GM18517 (cell line): ENCODE measurements around the gene ABHD13.
"Not testable (repeated sequence)": the region's sequence is repeated elsewhere in the genome, so short reads cannot be mapped to it uniquely, and the experiment has no call there.

Experiments used
- ATAC-seq: cut with Tn5 transposase; IDR thresholded peaks from one replicate; pipeline ENCODE4 v1.9.1; 2021; ENCODE audit warnings: mild to moderate bottlenecking, moderate library complexity; ENCODE audit not compliant: unreplicated experiment

Gene ABHD13

DNA sequence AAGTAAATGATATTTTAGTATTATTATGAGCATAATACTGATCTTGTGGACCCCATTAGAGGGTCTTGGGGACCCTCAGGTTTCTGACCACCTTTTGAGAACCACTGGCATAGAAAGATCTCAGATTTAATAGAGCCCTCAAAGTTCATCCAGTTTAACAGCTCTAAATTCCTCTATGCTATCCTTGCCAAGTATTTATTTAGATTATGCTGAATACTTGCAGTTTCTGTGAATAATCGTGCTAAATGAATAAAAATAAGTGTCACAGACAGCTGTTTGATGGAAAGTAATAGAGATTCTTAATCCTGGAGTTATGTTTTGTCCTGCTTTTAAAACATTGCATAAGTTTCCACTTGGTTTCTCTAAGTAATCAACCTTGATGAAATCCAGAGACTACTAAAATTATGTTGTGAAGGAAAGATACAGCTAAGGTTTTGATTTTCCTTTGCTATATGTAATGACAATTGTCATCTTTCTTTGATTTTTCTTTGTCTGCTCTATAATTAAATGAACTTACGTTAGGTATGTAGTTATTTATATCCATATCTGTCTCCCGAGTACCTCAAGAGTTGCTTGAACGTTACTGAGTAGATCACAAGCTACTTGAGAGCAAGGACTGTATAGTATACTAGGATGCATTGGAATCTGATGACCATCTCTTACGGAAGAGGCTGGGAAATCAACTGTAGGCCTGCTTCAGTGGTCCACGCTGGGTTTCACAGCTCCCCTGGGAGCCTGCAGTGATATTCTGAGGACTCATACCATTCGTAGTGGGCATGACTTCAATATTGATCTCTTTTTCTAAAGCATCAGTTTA is 5.7 kb downstream of the ABHD13 start:
- ATAC-seq = no peak

DNA sequence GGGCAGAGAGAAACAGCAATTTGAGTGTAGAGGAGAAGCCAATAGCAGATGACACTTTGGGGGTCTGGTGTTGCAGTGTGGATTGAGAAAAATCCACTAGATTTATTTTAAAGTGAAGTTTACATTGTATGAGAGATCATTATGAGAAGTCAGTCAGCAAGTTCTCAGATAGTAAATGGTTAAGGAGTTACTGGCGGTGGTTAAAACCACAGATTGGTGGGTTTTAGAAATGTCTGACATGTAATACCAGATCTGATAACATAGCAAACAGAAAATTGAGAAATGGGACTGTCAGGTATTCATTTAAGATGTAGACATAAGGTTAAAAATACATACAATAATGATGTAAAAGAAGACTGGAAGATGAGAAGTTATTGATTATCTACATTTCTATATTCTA is 7.2 kb downstream of the ABHD13 start:
- no peak for ATAC-seq

DNA sequence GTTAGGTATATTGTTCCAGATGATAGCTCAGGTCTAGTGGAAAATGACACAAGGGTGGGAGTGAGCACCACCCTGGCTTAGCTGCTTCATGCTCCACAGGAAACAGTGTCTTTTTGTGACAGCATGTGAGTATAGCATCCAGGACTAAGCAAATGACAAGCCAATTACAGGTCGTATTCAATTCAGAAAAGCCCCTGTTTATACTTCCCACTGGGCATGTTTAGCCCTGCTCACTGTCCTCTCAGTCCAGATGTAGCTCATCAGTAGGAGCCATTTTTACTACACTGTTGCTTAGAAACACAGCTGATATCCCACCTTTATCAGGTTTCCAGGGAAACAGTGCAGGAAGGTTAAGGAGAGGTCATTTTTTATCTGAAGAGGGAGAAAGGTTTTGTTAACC is 8.0 kb downstream of the ABHD13 start:
- no peak for ATAC-seq

DNA sequence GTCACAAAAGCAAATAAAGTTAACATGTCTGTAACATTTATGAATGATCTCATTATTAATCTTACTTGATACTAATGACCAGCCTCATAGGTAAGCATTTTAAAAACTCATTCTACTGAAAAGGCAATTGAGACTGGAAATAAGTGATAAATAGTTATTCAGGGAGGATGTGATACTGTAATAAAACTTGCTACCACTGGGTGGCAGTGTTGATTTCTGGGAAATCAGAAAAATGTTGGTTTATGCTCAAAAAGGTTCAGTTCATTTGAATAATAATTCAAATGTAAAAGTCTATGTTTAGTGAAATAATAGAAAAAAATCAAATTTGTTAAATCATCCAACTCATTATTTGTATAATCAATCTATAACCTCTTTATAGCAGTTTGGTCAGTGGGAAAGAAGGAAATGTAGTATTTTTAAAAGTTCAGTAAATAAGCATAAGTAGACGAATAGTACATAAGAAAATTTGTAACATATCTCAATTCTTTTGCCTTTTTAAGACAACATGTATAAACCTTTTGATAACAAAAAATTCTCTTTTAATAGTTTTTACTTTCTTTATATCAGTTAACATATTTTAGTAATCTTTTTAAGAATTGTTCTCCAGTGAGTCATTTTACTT is 9.6 kb downstream of the ABHD13 start:
- ATAC-seq = peak; percentile 53

DNA sequence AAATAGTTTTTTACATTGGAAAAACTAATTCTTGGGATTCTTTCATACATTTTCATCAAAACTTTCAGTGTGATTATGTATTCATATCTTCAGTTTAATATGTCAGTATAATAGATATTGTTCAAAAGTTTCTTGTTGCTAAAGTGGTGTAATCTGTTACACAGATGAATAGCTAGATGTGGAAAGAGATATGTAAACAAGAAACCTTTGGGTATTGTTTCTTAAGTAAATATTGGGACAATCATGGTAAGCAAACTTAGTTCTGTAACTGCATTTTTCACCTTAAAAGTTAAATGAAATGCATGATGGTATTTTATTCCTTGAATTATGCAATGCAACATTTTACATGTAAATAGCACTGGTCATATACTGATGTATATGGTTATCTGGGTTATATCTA is 12.2 kb downstream of the ABHD13 start:
- ATAC-seq = no peak

DNA sequence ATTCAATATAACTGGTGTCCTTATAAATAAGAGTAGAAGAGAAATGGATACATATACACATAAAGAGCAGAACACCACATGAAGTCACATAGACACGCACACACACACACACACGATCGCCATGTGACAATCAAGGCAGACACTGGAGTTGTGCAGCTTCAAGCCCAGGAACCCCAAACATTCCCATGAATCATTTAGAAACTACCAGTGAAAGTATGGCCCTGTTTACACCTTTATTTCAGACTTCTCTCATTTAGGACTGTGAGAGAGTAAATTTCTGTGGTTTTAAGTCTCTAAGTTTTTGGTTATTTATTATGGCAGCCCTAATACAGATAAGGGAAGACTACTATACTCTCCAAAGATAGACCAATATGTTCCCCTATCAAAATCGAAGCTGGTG is 31.0 kb downstream of the ABHD13 start:
- no peak for ATAC-seq

DNA sequence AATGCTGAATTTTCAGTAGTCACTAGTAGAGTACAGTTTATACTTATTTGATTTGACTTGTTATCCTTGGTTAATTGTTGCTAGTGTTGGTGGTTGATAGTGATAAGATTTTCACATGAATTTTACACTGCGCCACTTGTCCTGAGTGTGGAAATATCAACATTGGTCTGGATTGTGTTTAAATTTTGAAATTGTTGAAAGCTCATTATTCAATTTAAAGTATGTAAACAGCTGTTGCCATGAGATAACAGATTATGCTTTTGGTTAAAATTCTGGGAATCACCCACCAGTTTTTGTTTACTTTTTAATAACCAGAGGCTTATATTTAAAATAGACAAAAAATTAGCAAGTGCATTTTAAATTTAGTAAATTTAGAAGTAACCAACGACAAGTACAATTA is 39.1 kb downstream of the ABHD13 start:
- no peak for ATAC-seq

DNA sequence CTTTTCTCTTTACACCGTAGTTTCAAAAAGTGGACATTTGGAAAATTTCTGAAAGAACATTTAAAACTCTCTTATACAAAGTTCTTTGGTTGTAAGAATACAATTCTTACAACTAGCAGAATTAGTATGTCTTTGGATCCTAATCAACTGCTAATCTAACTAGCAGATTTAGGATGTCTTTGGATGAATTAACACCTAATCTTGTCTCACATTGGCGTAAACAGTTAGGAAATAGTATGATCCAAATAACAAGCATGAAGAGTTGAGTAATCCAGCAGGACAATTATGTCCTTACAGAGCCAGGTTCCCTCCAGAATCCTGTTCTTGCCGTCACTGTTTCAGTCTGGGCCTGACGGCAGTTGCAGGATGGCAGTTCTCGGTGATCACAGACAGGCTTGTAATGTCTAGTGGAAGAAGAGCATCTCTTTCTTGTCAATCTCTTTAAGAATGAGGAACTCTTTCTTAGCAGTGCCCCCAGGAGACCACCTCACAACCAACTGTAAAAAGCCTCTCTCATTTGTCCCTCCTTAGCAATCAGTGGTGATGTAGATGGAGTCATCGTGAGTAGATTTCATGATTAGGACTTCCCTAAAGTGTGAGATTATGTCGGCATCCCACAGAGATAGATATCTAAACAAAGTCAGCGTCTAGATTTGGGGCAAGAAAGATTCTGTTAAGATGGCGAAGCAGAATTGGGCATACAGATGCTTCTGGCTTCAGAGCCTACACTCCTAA is 45.6 kb downstream of the ABHD13 start:
- no peak for ATAC-seq

DNA sequence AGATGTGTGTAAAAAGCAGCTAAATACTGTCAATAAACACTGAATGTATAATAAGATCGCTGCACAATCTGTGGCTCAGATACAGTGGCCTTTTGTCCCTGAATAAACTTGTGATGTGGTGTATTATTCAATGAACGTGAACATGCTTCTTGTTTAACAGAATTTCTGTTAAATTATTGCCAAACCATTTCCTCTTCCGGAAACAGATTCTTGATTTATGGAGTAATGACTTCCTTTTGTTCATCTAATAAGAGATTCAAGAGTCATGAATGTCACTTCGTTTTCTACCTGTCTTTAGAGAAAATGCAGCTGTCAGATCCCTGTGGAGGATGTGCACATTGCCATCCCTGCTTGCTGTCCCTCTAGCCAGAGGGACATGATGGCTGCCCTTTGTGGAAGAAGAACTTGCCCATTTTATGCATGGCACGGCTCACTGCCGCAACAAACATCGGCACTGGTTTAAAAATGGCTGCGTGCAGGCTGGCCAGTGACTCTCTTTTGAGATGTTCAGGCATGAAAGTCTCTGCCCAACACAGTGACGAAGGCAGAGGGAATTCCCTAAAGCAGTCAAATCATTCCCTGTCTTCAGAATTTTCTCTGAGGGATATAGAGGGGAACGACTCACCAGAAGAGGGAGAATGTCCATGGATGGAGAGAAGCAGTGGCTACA is 48.3 kb downstream of the ABHD13 start:
- ATAC-seq = no peak

DNA sequence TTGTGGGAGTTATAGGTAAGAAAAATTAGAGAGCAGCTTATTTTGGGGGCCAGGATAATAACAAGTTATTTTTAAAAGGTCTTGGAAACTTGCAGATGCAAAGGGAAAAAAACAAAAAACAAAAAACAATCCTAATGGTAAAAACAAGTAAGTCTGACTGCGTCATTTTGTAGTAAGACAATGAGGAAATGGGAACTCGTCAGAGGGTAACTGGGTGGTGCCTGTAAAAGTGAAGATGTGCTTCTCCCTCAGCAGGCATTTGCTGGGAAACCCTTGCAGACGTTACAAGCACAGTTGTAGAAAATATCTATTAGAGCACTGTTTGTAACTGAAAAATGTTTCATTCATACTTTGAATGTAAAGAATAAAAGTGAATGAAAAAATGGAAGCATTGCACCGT is 49.2 kb downstream of the ABHD13 start:
- no peak for ATAC-seq

DNA sequence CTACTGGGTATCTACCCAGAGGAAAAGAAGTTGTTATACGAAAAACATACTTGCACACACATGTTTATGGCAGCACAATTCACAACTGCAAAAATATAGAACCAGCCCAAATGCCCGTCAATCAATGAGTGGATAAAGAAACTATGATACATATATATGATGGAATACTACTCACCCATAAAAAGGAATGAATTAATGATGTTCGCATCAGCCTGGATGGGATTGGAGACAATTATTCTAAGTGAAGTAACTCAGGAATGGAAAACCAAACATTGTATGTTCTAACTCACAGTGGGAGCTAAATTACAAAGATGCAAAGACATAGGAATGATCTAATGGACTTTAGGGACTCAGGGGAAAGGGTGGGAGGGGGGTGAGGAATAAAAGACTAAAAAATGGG is 49.7 kb downstream of the ABHD13 start:
- ATAC-seq = not testable (repeated sequence)

DNA sequence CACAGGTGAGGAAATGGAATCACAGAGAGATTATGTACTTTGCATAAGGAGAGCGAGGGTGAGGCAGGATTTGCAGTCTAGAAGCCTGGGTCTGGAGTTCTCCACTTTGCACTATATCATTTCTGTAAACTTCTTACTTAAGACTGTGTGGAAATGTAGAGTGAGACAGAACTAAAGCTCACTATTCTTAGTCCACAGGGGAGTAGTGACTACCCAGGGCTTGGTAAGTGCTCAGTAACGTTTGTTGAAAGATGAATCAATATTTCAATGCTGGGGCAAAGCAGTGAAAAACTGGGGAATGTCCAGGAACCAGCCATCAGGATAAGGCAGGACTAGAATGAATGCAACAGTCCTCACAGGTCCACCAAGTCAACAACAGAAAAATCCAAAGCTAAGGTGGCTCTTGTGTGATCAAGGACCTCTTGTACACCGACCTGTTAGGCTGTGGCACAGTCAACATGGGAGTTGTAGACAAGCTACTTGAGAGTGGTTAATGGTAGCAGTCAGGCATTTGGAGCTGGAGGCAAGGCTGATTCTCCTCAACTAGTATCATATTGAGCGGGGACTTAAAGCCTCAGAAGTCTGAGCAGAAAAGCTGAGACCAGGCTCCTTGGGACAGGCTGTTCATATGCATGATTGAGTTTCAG is 50.4 kb downstream of the ABHD13 start:
- ATAC-seq = no peak

DNA sequence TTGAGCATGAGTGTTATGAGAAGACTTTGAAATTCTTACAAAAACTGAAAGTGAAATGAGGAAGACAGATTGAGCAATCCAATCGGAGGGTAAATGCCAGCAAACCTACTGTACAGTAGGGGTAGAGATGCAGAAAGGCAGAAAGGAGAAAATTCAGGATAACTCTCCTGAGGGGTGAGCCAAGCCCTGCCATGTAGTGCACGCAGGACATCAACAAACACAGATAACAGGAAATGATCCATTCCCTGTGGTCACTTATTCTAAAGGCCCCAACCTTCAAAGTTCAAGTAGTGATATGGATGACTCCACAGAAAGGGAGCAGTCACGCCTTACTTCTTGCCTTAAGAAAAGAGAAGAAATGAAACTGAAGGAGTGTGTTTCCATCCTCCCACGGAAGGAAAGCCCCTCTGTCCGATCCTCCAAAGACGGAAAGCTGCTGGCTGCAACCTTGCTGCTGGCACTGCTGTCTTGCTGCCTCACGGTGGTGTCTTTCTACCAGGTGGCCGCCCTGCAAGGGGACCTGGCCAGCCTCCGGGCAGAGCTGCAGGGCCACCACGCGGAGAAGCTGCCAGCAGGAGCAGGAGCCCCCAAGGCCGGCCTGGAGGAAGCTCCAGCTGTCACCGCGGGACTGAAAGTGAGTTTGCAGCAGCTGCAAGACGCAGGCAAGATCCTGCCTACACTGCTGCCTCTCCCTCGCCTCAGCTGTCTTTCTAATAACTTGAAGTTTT is 51.6 kb downstream of the ABHD13 start, which contains the start of gene TNFSF13B:
TSS of gene TNFSF13B (plus strand) at position 118 of the 728 bp plus-strand sequence. CDS start at position 296, 178 bp downstream.
- ATAC-seq = peak; percentile 68

DNA sequence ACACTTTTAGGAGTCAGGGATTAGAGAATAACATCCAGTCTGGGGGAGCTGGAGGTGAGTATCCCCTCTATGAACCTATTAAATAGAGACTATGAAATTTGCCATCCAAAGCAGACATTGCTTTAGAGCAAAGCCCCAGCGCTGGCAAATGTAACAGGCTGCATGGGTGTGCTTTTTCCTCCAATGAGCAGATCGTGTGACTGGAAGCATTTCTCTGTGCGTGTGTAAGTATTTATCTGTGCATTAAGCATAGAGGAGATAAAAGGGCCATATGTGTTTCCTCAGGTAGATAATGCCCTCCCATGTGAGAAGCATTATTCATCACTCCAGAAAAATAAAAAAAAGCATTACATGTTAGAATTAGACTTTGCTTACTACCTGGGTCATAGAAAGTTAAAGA is 52.2 kb downstream of the ABHD13 start:
- peak; percentile 15 for ATAC-seq

DNA sequence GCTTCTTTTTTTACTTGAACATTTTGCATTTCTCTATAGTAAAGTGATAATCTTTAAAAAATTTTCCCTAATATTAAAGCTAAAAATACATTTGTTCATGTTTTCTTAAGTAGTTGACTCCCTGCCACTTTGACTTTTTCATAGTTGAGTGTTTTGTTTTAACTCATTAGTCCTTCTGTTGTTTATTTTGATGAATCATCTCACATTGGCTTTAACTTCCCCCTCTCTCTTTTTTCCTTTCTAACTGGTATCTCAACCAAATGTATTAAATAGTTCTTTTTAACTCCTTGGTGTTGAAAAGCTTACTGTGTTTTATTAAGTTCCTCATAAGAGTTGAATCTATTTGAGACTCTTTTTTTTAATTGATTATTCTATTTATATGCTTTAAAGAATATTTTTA is 54.1 kb downstream of the ABHD13 start:
- ATAC-seq = no peak

DNA sequence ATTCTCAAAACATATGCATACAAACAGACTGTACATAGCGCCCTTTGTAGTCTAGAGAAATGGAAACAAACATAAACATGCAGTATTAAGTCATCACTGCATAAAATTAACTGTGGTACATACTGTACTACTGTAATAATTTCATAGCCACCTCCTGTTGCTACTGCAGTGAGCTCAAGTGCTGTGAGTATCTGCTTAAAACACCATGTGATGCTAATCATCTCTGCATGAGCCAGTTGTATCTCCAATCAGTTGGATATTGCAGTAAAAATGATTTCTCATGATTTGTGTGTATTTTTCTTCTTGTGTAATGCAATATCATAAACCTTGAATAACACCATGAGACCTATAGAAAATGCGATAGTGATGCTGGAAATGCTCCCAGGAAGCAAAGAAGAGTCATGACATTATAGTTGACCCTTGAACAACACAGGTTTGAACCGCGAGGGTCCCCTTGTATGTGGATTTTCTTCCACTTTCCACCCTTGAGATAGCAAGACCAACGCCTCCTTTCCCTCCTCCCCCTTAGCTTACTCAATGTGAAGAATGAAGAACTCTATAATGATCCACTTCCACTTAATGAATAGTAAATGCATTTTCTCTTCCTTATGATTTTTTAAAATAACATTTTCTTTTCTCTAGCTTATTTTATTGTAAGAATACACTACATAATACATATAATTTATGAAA is 55.4 kb downstream of the ABHD13 start:
- ATAC-seq = no peak

DNA sequence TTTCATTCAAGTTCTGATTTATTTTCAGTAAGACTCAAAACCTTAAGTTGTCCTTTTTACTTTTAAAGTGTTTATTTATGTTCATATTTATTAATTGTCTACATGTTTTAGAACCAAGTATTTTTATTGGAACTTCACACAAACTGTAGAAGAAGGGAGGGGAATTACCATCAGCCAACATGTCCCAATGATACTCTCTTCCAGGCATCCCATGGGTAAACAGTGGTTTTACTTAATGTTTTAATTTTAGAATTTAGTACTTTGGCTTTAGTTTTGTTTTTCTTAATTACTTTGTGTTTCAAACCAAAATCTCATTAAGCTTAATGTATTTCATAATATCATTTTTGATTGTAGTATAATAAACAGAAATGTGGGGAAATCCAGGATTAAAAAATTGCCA is 56.5 kb downstream of the ABHD13 start:
- ATAC-seq = no peak

DNA sequence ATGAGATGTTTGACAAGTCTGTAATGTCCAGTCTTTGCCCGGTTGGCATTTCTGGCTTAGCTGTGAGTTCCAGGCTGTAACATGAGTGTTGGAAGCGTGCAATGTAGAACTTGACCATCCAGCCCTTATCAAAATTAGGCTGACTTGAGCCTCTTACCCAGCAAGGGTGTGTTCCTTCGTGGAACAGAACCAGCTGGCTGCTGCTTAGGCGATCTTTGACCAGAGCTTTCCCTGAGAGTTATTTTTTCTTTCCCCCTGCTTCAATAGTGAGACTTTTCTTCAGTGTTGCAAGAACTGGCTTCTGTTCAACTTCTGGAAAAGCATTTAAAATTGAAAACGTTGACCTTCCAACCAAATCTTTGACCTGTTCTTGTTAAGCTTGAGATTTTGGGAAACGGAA is 57.9 kb downstream of the ABHD13 start:
- no peak for ATAC-seq

DNA sequence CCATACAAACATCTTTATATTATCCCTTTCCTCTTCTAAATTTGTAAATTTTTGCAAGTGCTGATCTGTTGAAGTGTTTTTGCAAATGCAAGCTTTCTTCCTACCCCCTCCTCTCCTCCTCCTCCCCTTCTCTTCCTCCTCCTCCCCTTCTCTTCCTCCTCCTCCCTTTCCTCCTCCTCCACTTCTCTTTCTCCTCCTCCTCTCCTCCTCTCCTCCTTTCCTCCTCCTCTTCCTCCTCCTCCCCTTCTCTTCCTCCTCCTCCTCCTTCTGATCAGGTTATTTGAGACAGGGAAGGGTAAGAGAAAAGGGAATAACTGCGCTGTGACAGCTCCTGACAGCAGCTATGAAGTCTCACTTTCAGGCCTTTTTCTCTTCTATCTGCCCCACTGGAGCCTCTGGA is 60.3 kb downstream of the ABHD13 start:
- ATAC-seq = no peak

DNA sequence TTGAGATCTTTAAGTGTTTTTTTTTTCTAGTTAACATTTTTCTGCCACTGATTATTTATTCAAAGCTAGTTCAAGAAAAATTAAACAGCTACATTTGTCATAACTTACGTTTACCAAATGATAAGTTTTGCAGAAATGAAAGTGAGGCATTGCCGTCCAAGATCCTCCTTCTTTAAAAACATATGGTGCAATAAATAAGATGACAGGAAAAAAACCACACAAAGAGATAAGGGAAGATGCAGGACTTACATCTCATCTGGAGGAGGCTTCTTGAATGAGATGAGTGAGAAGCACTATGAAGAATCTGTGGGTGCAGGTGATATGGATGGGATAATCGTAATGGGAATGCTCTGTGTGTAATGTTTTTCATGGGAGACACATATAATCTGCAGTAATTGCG is 63.7 kb downstream of the ABHD13 start:
- ATAC-seq = no peak
